Measurements from ENCODE around the gene C1orf94. TPM values are rescaled to one million over a fixed set of nuclear protein-coding genes. Genes with fewer than 3 reads are reported as not detected.
"Not testable (repeated sequence)": the region's sequence is repeated elsewhere in the genome, so short reads cannot be mapped to it uniquely, and the experiment has no call there.

The C1orf94 gene
- polyA plus RNA-seq, 4 donors, result 0.07 to 0.10 TPM; not detected in 2

GRCh38 chr1:34163792-34164731, 12.6 kb upstream of the C1orf94 start:
- DNase-seq (ENCODE audit: low read depth in 4 of 4, low spot score in 3 of 4), result no peak

- peak in 1 of 4 donors; percentile 29 for DNase-seq (ENCODE audit: low read depth in 4 of 4, low spot score in 3 of 4)
Measured at GRCh38 chr1:34164771-34165391, 11.8 kb upstream of the C1orf94 start, which contains the start of gene CSMD2. Gene CSMD2, minus strand, starts transcription at chr1:34165230. Its CDS starts 133 bp downstream, at chr1:34165097.

GRCh38 chr1:34165422-34165921, 11.2 kb upstream of the C1orf94 start:
- DNase-seq (ENCODE audit: low read depth in 4 of 4, low spot score in 3 of 4), result no peak

GRCh38 chr1:34166191-34166624, 10.5 kb upstream of the C1orf94 start:
- no peak for DNase-seq (ENCODE audit: low read depth in 4 of 4, low spot score in 3 of 4)

- no peak for DNase-seq (ENCODE audit: low read depth in 4 of 4, low spot score in 3 of 4)
Measured at GRCh38 chr1:34166625-34167361, 9.9 kb upstream of the C1orf94 start.

- no peak for DNase-seq (ENCODE audit: low read depth in 4 of 4, low spot score in 3 of 4)
Measured at GRCh38 chr1:34167389-34167788, 9.3 kb upstream of the C1orf94 start.

- DNase-seq (ENCODE audit: low read depth in 4 of 4, low spot score in 3 of 4), result no peak
Measured at GRCh38 chr1:34175744-34176143, 963 bp upstream of the C1orf94 start.

- no peak for DNase-seq (ENCODE audit: low read depth in 4 of 4, low spot score in 3 of 4)
Measured at GRCh38 chr1:34178072-34178471, 1.4 kb downstream of the C1orf94 start.

- not testable (repeated sequence) for DNase-seq (ENCODE audit: low read depth in 4 of 4, low spot score in 3 of 4)
Measured at GRCh38 chr1:34183381-34183780, 6.7 kb downstream of the C1orf94 start.

- DNase-seq (ENCODE audit: low read depth in 4 of 4, low spot score in 3 of 4), result no peak
Measured at GRCh38 chr1:34186741-34187494, 10.2 kb downstream of the C1orf94 start.

- no peak for DNase-seq (ENCODE audit: low read depth in 4 of 4, low spot score in 3 of 4)
Measured at GRCh38 chr1:34188418-34188817, 11.7 kb downstream of the C1orf94 start.

GRCh38 chr1:34188985-34189384, 12.3 kb downstream of the C1orf94 start:
- no peak for DNase-seq (ENCODE audit: low read depth in 4 of 4, low spot score in 3 of 4)

- DNase-seq (ENCODE audit: low read depth in 4 of 4, low spot score in 3 of 4), result no peak
Measured at GRCh38 chr1:34190692-34191091, 14.0 kb downstream of the C1orf94 start.

GRCh38 chr1:34192621-34193020, 15.9 kb downstream of the C1orf94 start:
- no peak for DNase-seq (ENCODE audit: low read depth in 4 of 4, low spot score in 3 of 4)

GRCh38 chr1:34199927-34200326, 23.2 kb downstream of the C1orf94 start:
- DNase-seq (ENCODE audit: low read depth in 4 of 4, low spot score in 3 of 4), result no peak

- no peak for DNase-seq (ENCODE audit: low read depth in 4 of 4, low spot score in 3 of 4)
Measured at GRCh38 chr1:34212673-34213072, 36.0 kb downstream of the C1orf94 start.

GRCh38 chr1:34213956-34214355, 37.2 kb downstream of the C1orf94 start:
- DNase-seq (ENCODE audit: low read depth in 4 of 4, low spot score in 3 of 4), result no peak

GRCh38 chr1:34231441-34231840, 54.7 kb downstream of the C1orf94 start:
- no peak for DNase-seq (ENCODE audit: low read depth in 4 of 4, low spot score in 3 of 4)

- DNase-seq (ENCODE audit: low read depth in 4 of 4, low spot score in 3 of 4), result no peak
Measured at GRCh38 chr1:34235594-34235993, 58.9 kb downstream of the C1orf94 start.

- no peak for DNase-seq (ENCODE audit: low read depth in 4 of 4, low spot score in 3 of 4)
Measured at GRCh38 chr1:34236089-34236488, 59.4 kb downstream of the C1orf94 start.

Data from right renal pelvis (tissue), 4 donors.